DMS 273 (cell line): ENCODE measurements around the gene GSTT2.
A peak's percentile ranks its signal among the peaks of the same experiment; 100 is the strongest.

Experiments
- DNase-seq: peaks from one replicate; lab custom pipeline; 2025; ENCODE audit not compliant: unreplicated experiment; lab: John Stamatoyannopoulos, UW

GSTT2 gene

DNA sequence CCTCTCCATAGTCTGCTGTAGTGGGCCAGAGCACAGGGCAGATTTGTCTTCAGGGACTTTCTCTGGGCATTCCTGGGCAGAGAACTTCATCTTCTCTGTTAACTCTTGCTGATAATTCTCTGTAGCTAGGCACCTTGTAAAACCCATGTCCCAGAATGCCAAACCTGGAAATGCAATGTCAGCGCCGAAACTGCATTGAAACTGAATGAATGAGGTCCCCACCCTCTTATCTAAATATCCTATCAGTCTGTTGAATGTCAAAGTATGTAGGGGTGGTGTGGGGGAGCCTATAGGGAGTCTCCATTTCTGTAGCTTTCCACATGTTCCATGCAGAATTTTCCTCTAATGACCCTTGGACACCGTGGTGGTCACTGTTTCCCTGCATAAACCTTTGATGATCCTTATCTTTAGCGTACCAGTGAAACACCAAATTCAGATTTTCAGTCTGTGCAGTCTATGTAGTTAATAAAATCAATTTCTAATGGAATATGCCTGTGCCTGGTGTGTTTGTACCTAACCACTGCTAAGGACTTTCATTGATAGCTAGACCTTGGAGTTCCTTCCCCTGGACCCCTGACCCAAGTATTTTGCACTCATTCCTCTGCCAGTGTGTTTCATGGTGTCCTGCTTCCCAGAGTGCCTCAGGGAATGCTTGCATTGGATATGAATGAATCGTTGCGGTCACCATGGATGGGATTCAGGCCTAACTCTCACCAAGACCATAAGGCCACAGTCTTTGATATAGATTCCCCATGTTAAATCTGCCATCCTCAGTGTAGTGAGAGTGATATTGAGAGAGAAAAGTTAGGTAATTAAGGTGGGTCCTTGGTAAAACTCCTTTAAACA is 28.7 kb downstream of the GSTT2 start:
- no peak for DNase-seq

DNA sequence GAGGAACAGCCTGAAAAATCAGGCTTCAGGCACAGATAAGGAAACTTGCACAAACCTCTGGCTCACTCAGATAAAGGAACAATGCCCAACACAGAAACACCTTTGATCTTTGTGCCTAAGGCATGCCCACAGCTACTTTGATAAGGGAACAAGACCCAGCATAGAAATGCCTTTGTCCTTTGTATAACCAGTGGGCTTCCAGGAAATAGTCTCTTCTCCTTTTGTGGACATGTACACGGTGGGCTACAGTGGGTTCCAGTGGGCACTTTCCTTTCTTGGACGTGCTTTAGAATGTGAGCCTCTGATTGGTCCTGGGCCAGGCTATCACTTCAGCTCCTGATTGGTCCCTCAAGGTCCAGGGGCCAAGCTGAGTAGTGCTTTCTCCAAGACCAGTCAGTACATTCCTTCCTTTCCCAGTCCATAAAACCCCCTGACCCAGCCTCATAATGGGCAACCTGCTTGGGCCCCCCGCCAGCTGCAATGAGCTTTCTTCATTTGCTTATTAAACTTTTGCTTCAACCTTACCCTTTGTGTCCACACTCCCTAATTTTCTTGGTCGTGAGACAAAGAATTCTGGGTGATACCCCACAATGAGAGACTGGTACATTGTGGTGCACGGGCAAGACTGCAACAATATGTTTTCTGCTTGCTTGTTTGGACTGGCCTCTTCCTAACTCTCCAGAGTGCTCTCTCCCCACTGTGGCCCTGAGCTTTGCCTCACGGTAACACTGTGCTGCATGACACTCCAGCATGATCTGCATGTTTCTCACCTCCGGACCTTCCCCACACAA is 29.5 kb downstream of the GSTT2 start:
- no peak for DNase-seq

DNA sequence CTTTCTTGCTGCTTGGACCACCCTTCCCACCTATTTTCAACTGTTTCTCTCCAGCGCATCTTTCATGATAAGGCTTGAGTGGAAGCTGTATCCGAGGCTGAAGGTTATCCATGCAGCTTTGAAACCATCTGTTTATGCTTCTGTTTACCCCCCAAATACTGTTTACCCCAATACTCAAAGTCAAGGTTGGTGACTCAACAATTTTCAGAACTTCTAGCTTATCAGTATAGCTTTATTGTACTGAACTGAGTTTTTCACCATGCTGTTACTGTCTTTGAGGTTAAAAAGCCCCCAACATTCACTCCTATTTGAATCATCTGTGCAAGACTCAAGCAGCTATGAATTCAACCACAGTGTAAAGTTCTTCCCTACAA is 30.1 kb downstream of the GSTT2 start:
- no peak for DNase-seq

DNA sequence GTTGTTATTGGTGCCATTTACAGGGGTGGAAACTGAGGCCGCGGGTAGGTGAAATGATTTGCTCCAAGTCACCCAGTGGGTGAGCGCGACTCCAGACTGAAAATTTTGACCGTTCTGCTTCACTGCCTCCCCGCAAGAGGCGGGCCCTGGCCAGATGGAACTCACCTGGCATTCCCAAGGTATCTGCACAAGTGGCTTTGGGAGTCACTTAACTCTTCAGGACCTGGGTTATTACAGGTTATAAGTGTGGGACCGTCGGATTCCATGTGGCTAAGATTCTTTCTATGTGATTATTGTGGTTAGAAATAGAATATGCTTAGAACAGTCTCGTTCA is 31.8 kb downstream of the GSTT2 start:
- peak; percentile 40 for DNase-seq

DNA sequence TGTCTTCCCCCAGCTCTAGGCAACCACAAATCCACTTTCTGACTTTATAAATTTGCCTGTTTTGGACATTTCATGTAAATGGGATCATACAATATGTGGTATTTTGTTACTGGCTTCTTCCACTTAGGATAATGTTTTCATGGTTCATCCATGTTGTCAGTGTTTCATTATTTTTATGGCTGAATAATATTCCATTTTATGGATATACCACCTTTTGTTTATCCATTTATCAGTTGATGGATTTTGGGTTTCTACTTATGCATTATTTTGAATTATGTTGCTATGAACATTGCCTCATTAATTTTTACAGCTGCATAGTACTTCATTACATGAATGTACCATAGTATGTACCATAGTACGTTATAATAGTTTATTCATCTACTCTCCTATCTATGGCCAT is 36.2 kb downstream of the GSTT2 start:
- no peak for DNase-seq

DNA sequence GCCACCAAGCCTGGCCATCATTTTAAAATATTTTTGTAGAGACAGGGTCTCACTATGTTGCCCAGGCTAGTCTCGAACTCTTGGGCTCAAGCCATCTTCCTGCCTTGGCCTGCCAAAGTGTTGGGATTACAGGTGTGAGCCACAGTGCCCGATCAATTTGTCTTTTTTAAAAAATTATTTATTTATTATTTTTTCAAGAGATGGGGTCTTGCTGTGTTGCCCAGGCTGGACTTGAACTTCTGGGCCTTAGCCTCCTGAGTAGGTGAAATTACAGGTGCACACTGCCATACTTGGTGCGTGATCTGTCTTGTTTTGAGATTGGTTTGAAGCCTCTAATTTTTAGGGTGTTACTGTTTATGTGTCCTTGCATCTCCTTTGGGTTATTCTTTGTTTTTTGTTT is 41.4 kb downstream of the GSTT2 start:
- DNase-seq: no peak

DNA sequence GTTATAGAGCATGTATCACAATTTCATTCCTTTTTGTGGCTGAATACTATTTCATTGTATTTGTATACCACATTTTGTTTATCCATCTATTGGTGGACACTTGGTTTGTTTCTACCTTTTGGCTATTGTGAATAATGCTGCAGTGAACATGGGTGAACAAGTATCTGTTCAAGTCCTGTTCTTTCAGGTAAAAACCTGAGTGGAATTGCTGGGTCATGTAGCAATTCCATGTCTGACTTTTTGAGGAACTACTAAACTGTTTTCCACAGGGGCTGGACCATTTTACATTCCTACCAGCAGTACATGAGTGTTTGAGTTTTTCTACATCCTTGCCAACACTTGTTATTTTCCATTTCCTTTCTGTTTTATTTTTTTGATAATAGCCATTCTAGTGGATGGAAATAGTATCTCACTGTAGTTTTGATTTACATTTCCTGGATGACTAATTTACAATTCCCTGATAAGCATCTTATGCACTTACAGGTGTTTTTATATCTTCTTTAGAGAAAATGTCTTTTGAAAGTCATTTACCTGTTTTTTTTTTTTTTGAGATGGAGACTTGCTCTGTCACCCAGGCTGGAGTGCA is 43.4 kb downstream of the GSTT2 start:
- no peak for DNase-seq

DNA sequence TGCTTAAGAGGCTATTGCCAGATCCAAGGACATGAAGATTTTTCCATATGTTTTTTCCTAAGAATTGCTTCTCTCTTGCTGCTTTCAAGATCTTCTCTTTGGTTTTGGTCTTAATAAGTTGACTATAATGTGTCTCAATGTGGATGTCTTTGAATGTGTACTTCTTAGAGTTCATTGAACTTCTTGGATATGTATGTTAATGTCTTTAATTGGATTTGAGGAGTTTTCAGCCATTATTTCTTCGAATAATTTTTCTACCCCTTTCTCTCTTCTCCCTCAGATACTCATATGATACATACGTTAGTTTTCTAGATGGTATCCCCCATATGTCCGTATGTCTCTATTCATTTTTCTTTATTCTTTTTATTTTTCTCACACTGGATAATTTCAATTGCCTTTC is 44.4 kb downstream of the GSTT2 start:
- DNase-seq: no peak

DNA sequence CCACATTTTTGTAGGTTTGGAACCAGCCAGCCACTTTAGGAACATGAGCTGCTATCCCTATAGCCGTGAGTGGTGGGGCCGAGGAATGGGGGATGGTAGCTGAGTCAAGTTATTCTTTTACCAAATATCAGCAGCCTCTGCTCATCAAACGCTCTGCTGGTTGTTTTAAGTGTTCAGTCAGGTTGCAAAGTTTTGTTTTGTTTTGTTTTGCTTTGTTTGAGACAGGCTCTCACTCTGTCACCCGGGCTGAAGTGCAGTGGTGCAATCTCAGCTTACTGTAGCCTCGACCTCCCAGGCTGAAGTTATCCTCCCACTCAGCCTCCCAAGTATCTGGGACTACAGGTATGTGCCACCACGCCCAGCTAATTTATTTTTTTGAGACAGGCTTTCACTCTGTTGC is 45.5 kb downstream of the GSTT2 start:
- DNase-seq: no peak

DNA sequence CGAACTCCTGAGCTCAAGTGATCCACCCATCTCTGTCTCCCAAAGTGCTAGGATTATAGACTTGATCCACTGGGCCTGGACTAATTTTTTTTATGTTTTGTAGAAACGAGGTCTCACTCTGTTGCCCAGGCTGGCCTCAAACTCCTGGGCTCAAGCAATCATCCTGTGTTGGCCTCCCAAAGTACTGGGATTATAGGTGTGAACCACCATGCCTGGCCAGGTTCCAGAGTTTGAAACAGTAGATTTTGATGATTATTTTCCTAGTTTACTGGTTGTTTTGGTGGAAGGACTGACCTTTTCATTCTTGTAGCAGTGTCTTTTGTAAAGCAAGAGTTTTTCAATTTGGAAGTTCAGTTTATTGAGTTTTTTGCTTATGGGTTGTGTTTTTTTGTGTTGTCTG is 46.1 kb downstream of the GSTT2 start:
- no peak for DNase-seq

DNA sequence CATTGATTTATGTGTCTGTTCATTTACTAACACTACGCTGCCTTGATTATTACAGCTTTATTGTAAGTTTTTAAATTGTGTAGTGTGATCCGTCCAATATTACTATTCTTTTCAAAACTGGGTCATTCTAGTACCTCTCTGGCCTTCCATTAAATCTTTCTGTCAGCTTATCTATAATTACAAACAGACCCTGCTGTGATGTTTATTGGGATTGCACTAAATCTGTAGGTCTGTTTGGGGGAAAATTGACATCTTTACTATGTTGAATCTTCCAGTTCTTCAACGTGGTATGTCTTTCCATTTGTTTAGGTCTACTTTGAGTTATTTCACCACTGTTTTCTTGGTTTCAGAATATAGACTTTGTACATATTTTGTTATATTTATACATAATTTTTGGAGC is 46.8 kb downstream of the GSTT2 start:
- DNase-seq: no peak

DNA sequence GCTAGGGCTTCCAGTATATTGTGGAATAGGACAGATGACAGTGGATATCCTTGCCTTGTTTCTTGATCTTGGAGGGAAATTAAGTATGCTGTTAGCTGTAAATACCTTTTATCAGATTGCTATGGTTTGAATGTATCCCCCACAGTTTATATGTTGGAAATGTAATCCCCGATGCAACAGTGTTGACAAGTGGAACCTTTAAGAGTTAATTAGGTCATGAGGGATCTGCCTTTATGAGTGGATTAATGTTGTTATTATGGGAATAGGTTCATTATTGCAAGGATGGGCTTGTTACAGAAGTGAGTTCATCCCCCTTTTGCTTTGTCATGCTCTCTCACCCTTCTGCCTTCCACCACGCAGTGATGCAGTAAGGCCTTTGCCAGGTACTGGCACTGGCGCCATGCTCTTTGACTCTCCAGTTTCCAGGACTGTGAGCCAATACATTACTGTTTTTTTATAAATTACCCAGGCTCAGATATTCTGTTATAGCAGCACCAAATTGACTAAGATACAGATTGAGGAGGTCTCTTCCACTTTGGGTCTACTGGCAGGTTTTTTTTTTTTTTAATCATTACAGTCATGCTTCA is 47.5 kb downstream of the GSTT2 start:
- no peak for DNase-seq

DNA sequence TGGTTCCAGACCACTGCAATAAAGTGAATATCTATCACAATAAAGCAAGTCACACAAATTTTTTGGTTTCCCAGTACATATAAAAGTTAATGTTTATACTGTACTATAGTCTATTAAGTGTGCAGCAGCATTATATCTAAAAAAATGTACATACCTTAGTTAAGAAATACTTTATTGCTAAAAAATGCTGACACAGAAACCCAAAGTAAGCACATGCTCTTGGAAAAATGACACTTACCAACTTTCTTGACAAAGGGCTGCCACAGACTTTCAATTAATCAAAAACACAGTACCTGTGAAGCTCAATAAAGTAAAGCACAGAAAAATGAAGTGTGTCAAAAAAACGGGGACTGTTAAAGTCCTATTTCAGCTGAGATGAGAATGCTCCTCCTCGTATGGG is 48.1 kb downstream of the GSTT2 start:
- DNase-seq: no peak

DNA sequence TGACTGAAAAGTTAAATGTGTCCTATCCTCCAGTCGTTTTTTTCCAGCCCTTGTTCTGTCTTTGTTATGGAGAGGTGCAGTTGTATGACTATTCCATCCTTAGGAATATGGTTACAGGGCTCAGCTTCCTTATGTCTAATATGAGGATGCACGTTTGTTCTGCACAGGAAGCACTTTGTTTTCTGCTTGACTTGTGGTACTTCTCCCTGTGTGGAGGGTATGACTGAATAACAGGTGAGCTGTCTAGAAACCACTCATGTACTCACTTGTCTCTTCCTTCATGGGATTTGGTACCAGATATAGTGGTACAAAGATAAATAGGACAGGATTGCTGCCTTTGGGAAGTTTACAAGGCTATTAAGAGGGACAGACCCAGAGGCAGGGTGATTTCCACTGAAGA is 48.6 kb downstream of the GSTT2 start:
- no peak for DNase-seq

DNA sequence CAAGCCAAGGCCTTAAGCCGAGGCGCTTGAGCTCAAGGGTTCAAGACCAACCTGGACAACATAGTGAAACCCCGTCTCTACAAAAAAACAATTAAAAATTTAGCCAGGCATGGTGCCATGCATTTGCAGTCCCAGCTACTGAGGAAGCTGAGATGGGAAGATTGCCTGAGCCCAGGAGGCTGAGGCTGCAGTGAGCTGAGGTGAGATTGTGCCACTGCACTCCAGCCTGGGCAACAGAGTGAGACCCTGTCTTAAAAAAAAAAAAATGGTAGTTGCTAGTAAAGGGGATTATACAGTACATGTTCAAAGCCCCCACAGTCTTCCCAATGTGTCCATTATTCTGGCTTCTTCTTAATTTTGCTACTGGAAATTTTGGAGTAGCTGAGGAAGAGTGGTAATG is 49.4 kb downstream of the GSTT2 start:
- no peak for DNase-seq

DNA sequence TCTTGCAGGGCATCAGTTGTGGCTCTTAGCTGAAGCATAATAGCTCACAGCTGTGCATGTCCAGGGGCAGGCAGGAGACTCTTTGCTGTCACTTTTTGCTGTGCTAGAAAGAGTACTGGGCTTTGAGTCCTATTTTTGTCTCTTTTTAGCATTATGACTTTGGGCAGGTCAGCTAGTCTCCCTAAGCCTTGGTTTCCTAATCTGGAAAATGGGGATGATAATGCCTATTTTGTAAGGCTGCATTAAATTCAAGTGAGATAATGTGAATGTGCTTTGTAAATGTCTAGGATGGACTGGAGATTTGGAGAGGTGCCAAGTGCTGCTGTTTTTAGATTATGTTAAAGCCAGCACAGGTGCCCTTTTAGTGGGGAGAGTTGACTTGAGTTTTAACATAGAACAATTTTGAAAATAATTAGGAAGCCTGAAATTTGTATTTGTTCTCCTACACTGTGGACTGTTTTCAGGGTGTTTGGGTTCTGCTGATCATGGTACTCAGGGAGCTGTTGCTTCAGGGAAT is 50.3 kb downstream of the GSTT2 start:
- DNase-seq: no peak
